ENCODE measurements around the gene ABAT.
"Not testable (repeated sequence)": the region's sequence is repeated elsewhere in the genome, so short reads cannot be mapped to it uniquely, and the experiment has no call there.

Gene ABAT

DNA sequence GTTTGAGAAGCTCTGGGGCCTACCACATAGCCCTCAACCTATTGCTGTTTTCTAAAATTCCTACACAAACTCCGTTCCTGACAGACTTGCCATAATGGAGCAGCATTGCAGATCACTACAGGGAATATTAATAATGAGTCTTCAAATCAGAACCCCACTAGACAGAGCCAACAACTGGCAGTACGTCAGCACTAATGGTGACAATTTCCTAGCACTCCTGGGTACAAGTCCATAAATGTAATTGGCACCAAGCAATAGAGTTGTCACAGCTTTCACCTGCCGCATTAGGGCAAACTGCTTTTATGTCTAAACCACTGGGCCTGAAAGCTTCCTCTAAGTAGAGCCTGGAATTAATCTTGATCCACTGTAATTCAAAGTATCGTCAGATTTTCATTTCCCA is 25.5 kb upstream of the ABAT start:
- TF ChIP-seq, protein P1, sequence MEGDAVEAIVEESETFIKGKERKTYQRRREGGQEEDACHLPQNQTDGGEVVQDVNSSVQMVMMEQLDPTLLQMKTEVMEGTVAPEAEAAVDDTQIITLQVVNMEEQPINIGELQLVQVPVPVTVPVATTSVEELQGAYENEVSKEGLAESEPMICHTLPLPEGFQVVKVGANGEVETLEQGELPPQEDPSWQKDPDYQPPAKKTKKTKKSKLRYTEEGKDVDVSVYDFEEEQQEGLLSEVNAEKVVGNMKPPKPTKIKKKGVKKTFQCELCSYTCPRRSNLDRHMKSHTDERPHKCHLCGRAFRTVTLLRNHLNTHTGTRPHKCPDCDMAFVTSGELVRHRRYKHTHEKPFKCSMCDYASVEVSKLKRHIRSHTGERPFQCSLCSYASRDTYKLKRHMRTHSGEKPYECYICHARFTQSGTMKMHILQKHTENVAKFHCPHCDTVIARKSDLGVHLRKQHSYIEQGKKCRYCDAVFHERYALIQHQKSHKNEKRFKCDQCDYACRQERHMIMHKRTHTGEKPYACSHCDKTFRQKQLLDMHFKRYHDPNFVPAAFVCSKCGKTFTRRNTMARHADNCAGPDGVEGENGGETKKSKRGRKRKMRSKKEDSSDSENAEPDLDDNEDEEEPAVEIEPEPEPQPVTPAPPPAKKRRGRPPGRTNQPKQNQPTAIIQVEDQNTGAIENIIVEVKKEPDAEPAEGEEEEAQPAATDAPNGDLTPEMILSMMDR (IDR thresholded peaks at IDR 0.05; ENCODE audit: control insufficient read depth, extremely low read depth, insufficient read depth) = no peak
- no peak overlapping the region for H3K4me3 ChIP-seq (ENCODE audit: low read depth, low read length)
- no peak for DNase-seq (ENCODE audit: low read depth)

DNA sequence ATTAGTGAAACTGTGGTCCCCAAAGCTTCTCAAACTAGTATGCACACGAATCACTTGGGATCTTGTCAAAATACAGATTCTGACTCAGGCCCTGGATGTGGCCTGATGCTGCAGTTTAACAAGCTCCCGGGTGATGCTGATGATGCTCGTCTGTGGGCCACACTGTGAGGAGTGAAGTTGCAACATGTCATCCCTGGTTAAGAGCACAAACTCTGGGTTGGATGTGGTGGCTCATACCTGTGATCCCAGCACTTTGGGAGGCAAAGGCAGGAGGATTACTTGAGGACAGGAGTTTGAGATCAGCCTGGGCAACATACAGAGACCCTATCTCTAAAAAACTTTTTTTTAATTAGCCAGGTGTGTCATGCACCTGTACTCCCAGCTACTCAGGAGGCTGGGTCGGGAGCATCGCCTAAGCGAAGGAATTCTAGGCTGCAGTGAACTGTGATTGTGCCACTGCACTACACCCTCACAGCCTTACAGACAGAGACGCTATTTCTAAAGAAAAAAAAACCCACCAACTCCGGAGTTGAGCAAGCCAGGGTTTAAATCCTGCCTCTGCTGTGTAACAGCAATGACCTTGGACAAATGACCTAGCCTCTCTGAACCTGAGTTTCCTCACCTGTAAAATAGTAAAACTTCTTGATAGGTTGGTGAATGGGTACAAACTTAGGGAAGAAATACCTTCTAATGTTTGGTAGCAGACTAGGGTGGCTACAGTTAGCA is 24.4 kb upstream of the ABAT start:
- TF ChIP-seq, protein P1 (IDR thresholded peaks at IDR 0.05; ENCODE audit: control insufficient read depth, extremely low read depth, insufficient read depth) = no peak
- H3K4me3 ChIP-seq (ENCODE audit: low read depth, low read length) = no peak overlapping the region
- no peak for DNase-seq (ENCODE audit: low read depth)

GRCh38 chr16:8651958-8652357 is 22.5 kb upstream of the ABAT start:
- not testable (repeated sequence) for H3K4me3 ChIP-seq (ENCODE audit: low read depth, low read length); DNase-seq (ENCODE audit: low read depth)
- TF ChIP-seq, protein P1 (IDR thresholded peaks at IDR 0.05; ENCODE audit: control insufficient read depth, extremely low read depth, insufficient read depth) = peak; percentile 35; the same call in 1 of the 2 replicates

- TF ChIP-seq, protein P1 (IDR thresholded peaks at IDR 0.05; ENCODE audit: control insufficient read depth, extremely low read depth, insufficient read depth) = peak; percentile 56
- H3K4me3 ChIP-seq (ENCODE audit: low read depth, low read length) = no peak overlapping the region
- DNase-seq (ENCODE audit: low read depth) = no peak
Measured at GRCh38 chr16:8655184-8655717, 19.2 kb upstream of the ABAT start.

DNA sequence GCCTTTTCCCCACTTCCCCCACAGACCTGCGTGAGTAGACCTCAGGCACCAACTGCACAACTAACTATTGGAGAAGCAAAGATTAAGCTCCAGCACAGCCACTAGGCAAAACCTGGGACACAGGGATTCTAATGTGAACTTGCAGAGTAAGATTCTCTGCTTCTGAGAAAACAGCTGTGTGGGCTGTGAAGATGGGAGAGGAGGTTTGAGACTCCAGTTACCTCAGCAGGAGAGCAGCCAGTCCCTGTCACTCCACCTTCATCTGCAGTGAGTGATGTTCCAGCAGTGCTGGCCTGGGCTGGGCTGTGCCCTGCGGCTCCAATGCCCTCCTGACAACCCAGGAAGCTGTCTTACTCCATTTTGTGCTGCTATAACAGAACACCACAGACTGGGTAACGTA is 18.0 kb upstream of the ABAT start:
- DNase-seq (ENCODE audit: low read depth) = no peak
- TF ChIP-seq, protein P1 (IDR thresholded peaks at IDR 0.05; ENCODE audit: control insufficient read depth, extremely low read depth, insufficient read depth) = no peak

DNA sequence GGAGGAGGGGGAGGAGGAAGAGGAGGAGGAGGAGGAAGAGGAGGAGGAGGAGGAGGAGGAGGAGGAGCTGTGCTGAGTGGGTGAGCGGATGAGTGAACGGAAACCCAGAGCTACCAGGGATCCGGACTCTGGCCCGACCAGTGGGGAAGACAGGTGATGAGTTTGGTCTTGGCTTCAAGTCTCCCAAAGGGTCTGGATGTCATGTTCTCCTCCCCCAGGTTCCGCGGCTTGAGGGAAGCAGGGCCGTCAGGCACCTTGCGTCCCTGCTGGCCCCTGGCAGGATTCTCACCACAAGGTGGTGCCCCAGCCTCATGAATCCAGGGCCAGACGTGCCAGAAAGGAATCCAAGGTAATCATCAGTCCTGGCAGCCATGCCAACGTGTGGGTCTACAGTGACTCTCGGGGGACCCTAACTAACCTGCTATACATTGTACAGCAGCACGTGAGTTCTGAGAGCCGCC is 13.5 kb upstream of the ABAT start:
- no peak overlapping the region for H3K4me3 ChIP-seq (ENCODE audit: low read depth, low read length)
- DNase-seq (ENCODE audit: low read depth) = peak; percentile 45
- TF ChIP-seq, protein P1 (IDR thresholded peaks at IDR 0.05; ENCODE audit: control insufficient read depth, extremely low read depth, insufficient read depth) = peak; percentile 77

More for the DNA sequence above, 18.0 kb upstream of the ABAT start:
- no peak overlapping the region for H3K4me3 ChIP-seq (ENCODE audit: low read depth, low read length)
